Ammon's horn (tissue), 1 donor: ENCODE measurements around the gene GET4.

Experiments
- DNase-seq: peaks from one replicate; pipeline ENCODE4 v3.0.0-alpha.2; 2016; ENCODE audit warnings: low spot score

Gene GET4

GRCh38 chr7:900331-901040, 24.1 kb downstream of the GET4 start:
- no peak for DNase-seq

GRCh38 chr7:901041-901387, 24.7 kb downstream of the GET4 start:
- DNase-seq, result no peak

- DNase-seq, result peak; percentile 72
Measured at GRCh38 chr7:901388-902154, 25.2 kb downstream of the GET4 start.

- no peak for DNase-seq
Measured at GRCh38 chr7:902996-903395, 26.6 kb downstream of the GET4 start.

- DNase-seq, result no peak
Measured at GRCh38 chr7:903921-904755, 27.8 kb downstream of the GET4 start.

GRCh38 chr7:904847-905246, 28.5 kb downstream of the GET4 start:
- DNase-seq, result no peak

GRCh38 chr7:906776-907157, 30.4 kb downstream of the GET4 start:
- DNase-seq, result no peak

GRCh38 chr7:907158-907980, 31.0 kb downstream of the GET4 start:
- DNase-seq, result no peak

- DNase-seq, result no peak
Measured at GRCh38 chr7:908159-908581, 31.8 kb downstream of the GET4 start.

GRCh38 chr7:908591-909357, 32.4 kb downstream of the GET4 start:
- peak; percentile 66 for DNase-seq

GRCh38 chr7:909358-910329, 33.3 kb downstream of the GET4 start:
- peak; percentile 79 for DNase-seq

- no peak for DNase-seq
Measured at GRCh38 chr7:910441-910861, 34.1 kb downstream of the GET4 start.

GRCh38 chr7:910931-911431, 34.6 kb downstream of the GET4 start:
- DNase-seq, result no peak

GRCh38 chr7:911791-912480, 35.6 kb downstream of the GET4 start:
- peak; percentile 89 for DNase-seq

GRCh38 chr7:913736-914520, 37.6 kb downstream of the GET4 start:
- peak; percentile 64 for DNase-seq

- no peak for DNase-seq
Measured at GRCh38 chr7:914521-915194, 38.3 kb downstream of the GET4 start.
